ENCODE results near the gene ATR. TPM values are rescaled to one million over a fixed set of nuclear protein-coding genes. Genes with fewer than 3 reads are reported as not detected.

Gene ATR
- total and polyA plus RNA-seq, 10 of the 15 experiments (the other 5 are each of a cell fraction or from before 2014, with no cell fraction given) = 21.0 to 41.5 (median 30.1) TPM

DNA sequence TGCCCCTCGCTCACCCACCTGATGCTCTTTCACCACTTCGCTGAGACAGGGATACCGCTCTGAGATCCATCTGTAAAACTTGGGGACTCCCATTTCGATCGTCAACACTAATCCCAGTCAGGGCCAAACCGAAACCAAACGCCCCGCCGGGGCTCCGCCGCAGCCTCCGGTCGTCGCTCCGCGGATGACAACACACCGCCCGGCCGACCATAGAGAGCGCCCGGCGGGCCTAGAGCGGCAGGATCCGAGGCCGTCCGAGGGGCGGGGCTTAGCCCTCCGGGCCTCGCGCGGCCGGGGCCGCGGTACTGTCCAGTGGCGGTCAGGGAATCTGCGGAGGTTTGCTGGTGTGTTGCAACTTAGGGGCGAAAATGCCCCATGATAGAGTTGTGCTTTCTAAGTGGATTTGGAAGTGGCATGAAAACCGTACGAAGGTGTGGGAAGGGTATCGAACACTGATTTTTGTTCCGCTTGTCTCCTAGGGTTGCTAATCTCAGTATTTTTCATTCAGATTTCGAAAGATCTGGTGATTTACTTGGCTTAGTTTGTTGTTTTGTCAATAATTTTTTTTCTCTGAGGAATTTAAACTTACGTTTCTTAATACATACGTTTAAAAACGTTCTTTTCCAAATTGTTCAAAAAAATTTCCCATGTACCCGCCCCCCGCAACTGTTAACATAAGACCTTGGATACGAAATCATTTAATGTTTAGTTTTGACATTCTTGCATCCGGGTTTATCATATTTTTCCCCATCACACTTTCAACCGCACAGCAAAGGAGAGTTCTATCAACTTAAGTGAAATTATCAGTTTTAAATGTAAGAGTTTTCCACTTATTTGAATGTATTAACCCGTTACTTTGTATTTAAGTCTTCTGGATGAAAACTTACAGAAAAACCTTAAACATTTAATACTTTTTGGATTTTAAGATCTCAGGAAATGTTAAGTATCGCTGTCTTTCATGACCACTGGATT lies 130.4 kb downstream of the ATR start, which contains the start of gene XRN1:
Gene XRN1 (minus strand): TSS at position 186 of the 972 bp plus-strand sequence. CDS start 93 bp downstream, at position 93.
- intact Hi-C loops (cut with micrococcal nuclease; ENCODE audit: unreplicated experiment) = loop anchor here (2.0 to 5.0 kb wide), 3 partner anchors 15 to 554 kb away; partner anchors contain the start of genes ATR and U2SURP
- H3K36me3 ChIP-seq (ENCODE audit: control insufficient read depth in 2 of 2, insufficient read depth in 2 of 2, low read length in 1 of 2) = peaks cover 1 to 4% of the 10 kb centered on the region in 2 experiments; a peak in 1 of 4 replicates
- H4K20me1 ChIP-seq (ENCODE audit: control insufficient read depth, insufficient read depth) = no peaks in the 10 kb centered on the region
- peak within 1 kb of the TSS; percentile 98 for H3K9ac ChIP-seq (ENCODE audit: control insufficient read depth, insufficient read depth, low read length)
- peak within 1 kb of the TSS; percentile 87 for H2AFZ ChIP-seq (ENCODE audit: control insufficient read depth, low read depth, low read length)
- SMC1A ChIA-PET (ENCODE audit: uncharacterized antibody, unreplicated experiment) = interaction anchor here (1.2 to 2.5 kb wide), 3 partner anchors 21 to 129 kb away, joined by 3 to 6 read pairs (median 3); no protein-coding TSS in a partner anchor
- TSS peak; percentile 92 for BruUV-seq (replicated peaks)
- FAIRE-seq = peak; percentile 65
- peaks cover 47% of the 10 kb centered on the region for H3K79me2 ChIP-seq (ENCODE audit: control insufficient read depth, insufficient read depth, low read length)
- RAD21 ChIA-PET (ENCODE audit: unreplicated experiment) = interaction anchor here (1.1 kb wide), 1 partner anchor 18 kb away, joined by 3 read pairs; no protein-coding TSS in a partner anchor
- no peaks in the 10 kb centered on the region for H3K4me1 ChIP-seq (ENCODE audit: control insufficient read depth, insufficient read depth, low read length)
- in situ Hi-C loops (cut with MboI) = no loop called here
- POLR2A ChIA-PET = interaction anchor here (2.8 kb wide), 1 partner anchor 15 kb away, joined by 11 read pairs; no protein-coding TSS in a partner anchor
- peak within 1 kb of the TSS; percentile 97 for H3K27ac ChIP-seq (ENCODE audit: control insufficient read depth, insufficient read depth)
- H3K27me3 ChIP-seq (replicated peaks in 1 of 2; ENCODE audit: control insufficient read depth in 2 of 2, insufficient read depth in 2 of 2, low read length in 1 of 2) = no peaks in the 10 kb centered on the region
- H3K4me2 ChIP-seq (ENCODE audit: control insufficient read depth, insufficient read depth) = peak within 1 kb of the TSS; percentile 76
- H3K9me3 ChIP-seq (replicated peaks; ENCODE audit: control insufficient read depth, insufficient read depth, low read length) = no peaks in the 10 kb centered on the region; the same call in 2 of the 3 replicates
- ATAC-seq = peak; percentile 94
- peak within 1 kb of the TSS; percentile 87 for H3K4me3 ChIP-seq
- CTCF ChIA-PET = no interaction called here
- WGBS (ENCODE audit: insufficient coverage, insufficient replicate concordance, low lambda C conversion rate, missing lambda C conversion rate) = 7% methylated on average over 52 of the region's 52 CpGs
- DNase-seq (ENCODE audit: low read depth, low spot score) = peak; percentile 57
- TF ChIP-seq RUNX3 (IDR thresholded peaks at IDR 0.05; ENCODE audit: low read length) = peak; percentile 70; the same call in 1 of the 2 replicates
- TF ChIP-seq, protein P1, sequence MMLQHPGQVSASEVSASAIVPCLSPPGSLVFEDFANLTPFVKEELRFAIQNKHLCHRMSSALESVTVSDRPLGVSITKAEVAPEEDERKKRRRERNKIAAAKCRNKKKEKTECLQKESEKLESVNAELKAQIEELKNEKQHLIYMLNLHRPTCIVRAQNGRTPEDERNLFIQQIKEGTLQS (IDR thresholded peaks at IDR 0.05; ENCODE audit: borderline replicate concordance, extremely low read depth, low read depth, low read length) = peak; percentile 41; the same call in 1 of the 2 replicates
- TF ChIP-seq NBN (IDR thresholded peaks at IDR 0.05) = peak; percentile 78; the same call in 1 of the 2 replicates
- TF ChIP-seq, protein P2, sequence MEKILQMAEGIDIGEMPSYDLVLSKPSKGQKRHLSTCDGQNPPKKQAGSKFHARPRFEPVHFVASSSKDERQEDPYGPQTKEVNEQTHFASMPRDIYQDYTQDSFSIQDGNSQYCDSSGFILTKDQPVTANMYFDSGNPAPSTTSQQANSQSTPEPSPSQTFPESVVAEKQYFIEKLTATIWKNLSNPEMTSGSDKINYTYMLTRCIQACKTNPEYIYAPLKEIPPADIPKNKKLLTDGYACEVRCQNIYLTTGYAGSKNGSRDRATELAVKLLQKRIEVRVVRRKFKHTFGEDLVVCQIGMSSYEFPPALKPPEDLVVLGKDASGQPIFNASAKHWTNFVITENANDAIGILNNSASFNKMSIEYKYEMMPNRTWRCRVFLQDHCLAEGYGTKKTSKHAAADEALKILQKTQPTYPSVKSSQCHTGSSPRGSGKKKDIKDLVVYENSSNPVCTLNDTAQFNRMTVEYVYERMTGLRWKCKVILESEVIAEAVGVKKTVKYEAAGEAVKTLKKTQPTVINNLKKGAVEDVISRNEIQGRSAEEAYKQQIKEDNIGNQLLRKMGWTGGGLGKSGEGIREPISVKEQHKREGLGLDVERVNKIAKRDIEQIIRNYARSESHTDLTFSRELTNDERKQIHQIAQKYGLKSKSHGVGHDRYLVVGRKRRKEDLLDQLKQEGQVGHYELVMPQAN (conservative IDR thresholded peaks at IDR 0.05) = peak; percentile 73
- TF ChIP-seq SPI1 (IDR thresholded peaks at IDR 0.05; ENCODE audit: borderline replicate concordance, insufficient read depth, low read depth, low read length) = no peak
- TF ChIP-seq KLF5 (IDR thresholded peaks at IDR 0.05; ENCODE audit: partially characterized antibody) = peak; percentile 55
- TF ChIP-seq ZNF687 (IDR thresholded peaks at IDR 0.05) = peak; percentile 54
- peak; percentile 16; the same call in 1 of the 2 replicates for TF ChIP-seq MEF2A (IDR thresholded peaks at IDR 0.05; ENCODE audit: insufficient read depth, low read depth, low read length)
- TF ChIP-seq, protein P3, sequence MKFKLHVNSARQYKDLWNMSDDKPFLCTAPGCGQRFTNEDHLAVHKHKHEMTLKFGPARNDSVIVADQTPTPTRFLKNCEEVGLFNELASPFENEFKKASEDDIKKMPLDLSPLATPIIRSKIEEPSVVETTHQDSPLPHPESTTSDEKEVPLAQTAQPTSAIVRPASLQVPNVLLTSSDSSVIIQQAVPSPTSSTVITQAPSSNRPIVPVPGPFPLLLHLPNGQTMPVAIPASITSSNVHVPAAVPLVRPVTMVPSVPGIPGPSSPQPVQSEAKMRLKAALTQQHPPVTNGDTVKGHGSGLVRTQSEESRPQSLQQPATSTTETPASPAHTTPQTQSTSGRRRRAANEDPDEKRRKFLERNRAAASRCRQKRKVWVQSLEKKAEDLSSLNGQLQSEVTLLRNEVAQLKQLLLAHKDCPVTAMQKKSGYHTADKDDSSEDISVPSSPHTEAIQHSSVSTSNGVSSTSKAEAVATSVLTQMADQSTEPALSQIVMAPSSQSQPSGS (IDR thresholded peaks at IDR 0.05; ENCODE audit: low read length) = 0 out of 2 replicates have a peak, but pooled peaks have one; percentile 20
- TF ChIP-seq IRF4 (IDR thresholded peaks at IDR 0.05; ENCODE audit: low read depth, low read length) = 0 out of 2 replicates have a peak, but pooled peaks have one; percentile 42
- 0 out of 2 replicates have a peak, but pooled peaks have one; percentile 28 for TF ChIP-seq FOXM1 (IDR thresholded peaks at IDR 0.05; ENCODE audit: low read depth, low read length)
- peak; percentile 36; the same call in 1 of the 2 replicates for TF ChIP-seq BACH1 (IDR thresholded peaks at IDR 0.05; ENCODE audit: borderline replicate concordance)
- TF ChIP-seq SIN3A (IDR thresholded peaks at IDR 0.05; ENCODE audit: low read depth, low read length) = peak; percentile 95
- 0 out of 2 replicates have a peak, but pooled peaks have one; percentile 55 for TF ChIP-seq SMARCA5 (IDR thresholded peaks at IDR 0.05)
